Upper lobe of right lung (tissue), 1 donor: ENCODE results near the gene CEP70. TPM values are rescaled to one million over a fixed set of nuclear protein-coding genes. Genes with fewer than 3 reads are reported as not detected.

Source experiments
- ATAC-seq: fragments of 200-7000 bp; cut with Tn5 transposase; one replicate; pipeline ENCODE4 v1.9.1; 2020; ENCODE audit warnings: mild to moderate bottlenecking, moderate library complexity
- DNase-seq: peaks from one replicate; pipeline ENCODE4 v3.0.0-alpha.2; 2020
- H3K27ac ChIP-seq: fragments of 200-600 bp; one replicate; pipeline ENCODE4 v1.8.0; 2022
- H3K27me3 ChIP-seq: fragments of 200-600 bp; one replicate; pipeline ENCODE4 v1.8.0; 2022; ENCODE audit warnings: mild to moderate bottlenecking
- H3K36me3 ChIP-seq: fragments of 200-600 bp; one replicate; pipeline ENCODE4 v1.8.0; 2022
- H3K4me1 ChIP-seq: fragments of 200-600 bp; one replicate; pipeline ENCODE4 v1.8.0; 2022
- H3K4me3 ChIP-seq: fragments of 200-600 bp; one replicate; pipeline ENCODE4 v1.8.0; 2022; ENCODE audit warnings: mild to moderate bottlenecking
- H3K9me3 ChIP-seq: fragments of 200-600 bp; one replicate; pipeline ENCODE4 v1.8.0; 2022
- intact Hi-C: fragments of 100-400 bp; cut with DNase I; formaldehyde crosslinking; loops from one replicate; pipeline ENCODE4 v1.11.0; 2022
- total RNA-seq: library from RNA; stranded (reverse); fragmentation: NEBNext Ultra II Directional; extraction: Animal tissue kit (Norgen Biotek cat#: 25700); gene quantifications from one replicate; pipeline ENCODE4 v1.2.1, GENCODE V29; 2021
- TF ChIP-seq, protein P1 (sequence below): fragments of 200-600 bp; IDR thresholded peaks from one replicate; pipeline ENCODE4 v1.8.0; 2022; ENCODE audit warnings: antibody characterized with exemption
- donor health status: DM: no; HTN: yes; CAD: no; lungs with severe emphysema.

The CEP70 gene
- total RNA-seq, 1 donor from 2014 or later: 46.3 TPM

DNA sequence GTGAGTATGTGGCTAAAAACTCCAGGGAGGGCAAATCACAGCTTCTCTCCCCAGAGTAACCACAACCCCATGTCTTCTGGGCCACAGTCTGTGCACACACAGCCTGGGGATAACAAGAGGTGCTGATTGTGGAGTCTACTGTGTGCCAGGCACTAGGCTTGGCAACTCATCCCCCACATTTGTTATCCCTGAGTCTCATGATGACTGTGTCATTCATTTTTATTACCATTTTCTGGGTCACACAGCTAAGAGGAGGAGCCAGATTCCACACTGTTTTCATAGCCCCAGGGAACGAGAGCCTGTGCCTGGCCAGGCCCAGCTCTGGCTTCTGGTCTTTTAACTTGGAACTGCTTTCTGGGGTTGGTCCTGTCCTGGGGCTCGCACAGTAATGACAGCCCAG is 125.2 kb downstream of the CEP70 start:
- H3K9me3 ChIP-seq: no peaks in the 10 kb centered on the region
- DNase-seq (no peak), ATAC-seq (no peak)
- no peak overlapping the region for H3K4me3 ChIP-seq
- H3K36me3 ChIP-seq: no peaks in the 10 kb centered on the region
- intact Hi-C loops: no loop called here
- H3K27ac ChIP-seq: peak overlapping the region; percentile 72
- peaks cover 14% of the 10 kb centered on the region for H3K4me1 ChIP-seq
- no peaks in the 10 kb centered on the region for H3K27me3 ChIP-seq
- TF ChIP-seq, protein P1, sequence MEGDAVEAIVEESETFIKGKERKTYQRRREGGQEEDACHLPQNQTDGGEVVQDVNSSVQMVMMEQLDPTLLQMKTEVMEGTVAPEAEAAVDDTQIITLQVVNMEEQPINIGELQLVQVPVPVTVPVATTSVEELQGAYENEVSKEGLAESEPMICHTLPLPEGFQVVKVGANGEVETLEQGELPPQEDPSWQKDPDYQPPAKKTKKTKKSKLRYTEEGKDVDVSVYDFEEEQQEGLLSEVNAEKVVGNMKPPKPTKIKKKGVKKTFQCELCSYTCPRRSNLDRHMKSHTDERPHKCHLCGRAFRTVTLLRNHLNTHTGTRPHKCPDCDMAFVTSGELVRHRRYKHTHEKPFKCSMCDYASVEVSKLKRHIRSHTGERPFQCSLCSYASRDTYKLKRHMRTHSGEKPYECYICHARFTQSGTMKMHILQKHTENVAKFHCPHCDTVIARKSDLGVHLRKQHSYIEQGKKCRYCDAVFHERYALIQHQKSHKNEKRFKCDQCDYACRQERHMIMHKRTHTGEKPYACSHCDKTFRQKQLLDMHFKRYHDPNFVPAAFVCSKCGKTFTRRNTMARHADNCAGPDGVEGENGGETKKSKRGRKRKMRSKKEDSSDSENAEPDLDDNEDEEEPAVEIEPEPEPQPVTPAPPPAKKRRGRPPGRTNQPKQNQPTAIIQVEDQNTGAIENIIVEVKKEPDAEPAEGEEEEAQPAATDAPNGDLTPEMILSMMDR: no peak

GRCh38 chr3:138468451-138468850 is 125.6 kb downstream of the CEP70 start:
- DNase-seq (no peak), ATAC-seq (no peak)
- Histone ChIP-seq H3K4me1 (peaks cover 14% of the 10 kb centered on the region), H3K27me3 (no peaks in the 10 kb centered on the region), H3K27ac (peak overlapping the region; percentile 72), H3K4me3 (no peak overlapping the region), H3K9me3 (no peaks in the 10 kb centered on the region), H3K36me3 (no peaks in the 10 kb centered on the region)
- TF ChIP-seq, protein P1: no peak
- intact Hi-C loops: no loop called here

- Histone ChIP-seq H3K4me1 (peaks cover 14% of the 10 kb centered on the region), H3K27ac (no peak overlapping the region), H3K9me3 (no peaks in the 10 kb centered on the region), H3K36me3 (no peaks in the 10 kb centered on the region), H3K27me3 (no peaks in the 10 kb centered on the region), H3K4me3 (no peak overlapping the region)
- TF ChIP-seq, protein P1: no peak
- intact Hi-C loops: no loop called here
- ATAC-seq: no peak
- peak; percentile 50 for DNase-seq
These were observed 126.1 kb downstream of the CEP70 start for GRCh38 chr3:138467931-138468330.

- H3K27ac ChIP-seq: no peak overlapping the region
- no peak for ATAC-seq
- no peaks in the 10 kb centered on the region for H3K9me3 ChIP-seq
- no peak overlapping the region for H3K4me3 ChIP-seq
- DNase-seq: no peak
- no peaks in the 10 kb centered on the region for H3K36me3 ChIP-seq
- H3K4me1 ChIP-seq: peaks cover 14% of the 10 kb centered on the region
- intact Hi-C loops: no loop called here
- H3K27me3 ChIP-seq: no peaks in the 10 kb centered on the region
- TF ChIP-seq, protein P1: no peak
These were observed 128.1 kb downstream of the CEP70 start for GRCh38 chr3:138465925-138466324.

DNA sequence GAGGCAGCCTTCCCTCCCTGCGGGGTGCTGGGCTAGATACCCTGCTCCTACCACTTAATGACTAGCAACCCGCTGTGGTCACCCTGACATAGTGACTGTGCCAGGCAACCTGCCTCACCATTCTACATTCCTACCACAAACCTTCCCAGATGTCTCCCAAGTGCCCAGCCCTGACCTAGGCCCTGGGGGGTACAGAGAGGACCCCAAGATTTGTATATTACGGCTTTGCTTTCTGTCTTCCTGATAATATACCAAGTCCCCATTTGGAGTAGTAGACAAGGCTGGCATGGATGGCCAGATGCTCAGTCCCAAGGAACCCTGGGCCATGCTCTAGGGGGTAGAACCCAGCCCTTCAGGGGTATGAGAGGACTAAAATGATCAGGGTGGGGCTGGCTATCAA is 128.6 kb downstream of the CEP70 start:
- ATAC-seq (no peak), DNase-seq (peak; percentile 47)
- no peak overlapping the region for H3K27ac ChIP-seq
- TF ChIP-seq, protein P1: no peak
- no peak overlapping the region for H3K4me3 ChIP-seq
- H3K36me3 ChIP-seq: no peaks in the 10 kb centered on the region
- peaks cover 14% of the 10 kb centered on the region for H3K4me1 ChIP-seq
- no peaks in the 10 kb centered on the region for H3K27me3 ChIP-seq
- intact Hi-C loops: no loop called here
- no peaks in the 10 kb centered on the region for H3K9me3 ChIP-seq

DNA sequence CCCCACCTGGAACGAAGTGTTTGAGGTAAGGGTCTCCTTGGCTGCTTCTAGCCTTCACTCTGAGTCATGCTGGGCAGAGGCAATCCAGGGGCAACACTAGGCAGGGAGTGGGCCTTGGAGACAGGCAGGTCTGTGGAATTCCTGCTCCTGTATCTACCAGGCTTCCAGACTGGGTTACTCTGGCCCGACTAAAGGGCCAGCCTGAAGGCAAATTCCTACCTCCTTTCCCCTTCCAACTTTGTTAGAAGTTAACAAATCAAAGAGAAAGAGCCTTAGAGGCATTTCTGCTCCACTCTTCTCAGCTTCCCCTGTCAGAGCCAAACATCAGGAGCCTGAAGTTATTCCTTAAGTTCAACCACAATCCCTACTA is 129.6 kb downstream of the CEP70 start:
- TF ChIP-seq, protein P1: no peak
- DNase-seq (no peak), ATAC-seq (no peak)
- no peak overlapping the region for H3K27ac ChIP-seq
- no peaks in the 10 kb centered on the region for H3K36me3 ChIP-seq
- no peaks in the 10 kb centered on the region for H3K9me3 ChIP-seq
- H3K4me1 ChIP-seq: peaks cover 8% of the 10 kb centered on the region
- intact Hi-C loops: no loop called here
- no peak overlapping the region for H3K4me3 ChIP-seq
- no peaks in the 10 kb centered on the region for H3K27me3 ChIP-seq
